Right lobe of liver (tissue), 4 donors: Measurements from ENCODE around the gene IL1RAP.

ENCODE experiments used
- POLR2A ChIP-seq: fragments of 450-650 bp; IDR thresholded peaks from one replicate; pipeline ENCODE4 v1.6.1; 2017; ENCODE audit warnings: antibody characterized with exemption, mild to moderate bottlenecking
- TF ChIP-seq, protein P1 (sequence below), 4 donors: fragments of 200-600 bp in 3 of 4; fragments of 450-650 bp in 1 of 4; IDR thresholded peaks; one replicate each; pipeline versions ENCODE4 v1.5.1 to v1.8.0; 2016 to 2022; ENCODE audit warnings: antibody characterized with exemption in 4 of 4, mild to moderate bottlenecking in 2 of 4
- donor health status: DM: no; HTN: no; CAD: no.
- donor health status: DM: no; HTN: no; CAD: no.
- donor health status: DM: no; HTN: yes; CAD: no.

- TF ChIP-seq, protein P1, sequence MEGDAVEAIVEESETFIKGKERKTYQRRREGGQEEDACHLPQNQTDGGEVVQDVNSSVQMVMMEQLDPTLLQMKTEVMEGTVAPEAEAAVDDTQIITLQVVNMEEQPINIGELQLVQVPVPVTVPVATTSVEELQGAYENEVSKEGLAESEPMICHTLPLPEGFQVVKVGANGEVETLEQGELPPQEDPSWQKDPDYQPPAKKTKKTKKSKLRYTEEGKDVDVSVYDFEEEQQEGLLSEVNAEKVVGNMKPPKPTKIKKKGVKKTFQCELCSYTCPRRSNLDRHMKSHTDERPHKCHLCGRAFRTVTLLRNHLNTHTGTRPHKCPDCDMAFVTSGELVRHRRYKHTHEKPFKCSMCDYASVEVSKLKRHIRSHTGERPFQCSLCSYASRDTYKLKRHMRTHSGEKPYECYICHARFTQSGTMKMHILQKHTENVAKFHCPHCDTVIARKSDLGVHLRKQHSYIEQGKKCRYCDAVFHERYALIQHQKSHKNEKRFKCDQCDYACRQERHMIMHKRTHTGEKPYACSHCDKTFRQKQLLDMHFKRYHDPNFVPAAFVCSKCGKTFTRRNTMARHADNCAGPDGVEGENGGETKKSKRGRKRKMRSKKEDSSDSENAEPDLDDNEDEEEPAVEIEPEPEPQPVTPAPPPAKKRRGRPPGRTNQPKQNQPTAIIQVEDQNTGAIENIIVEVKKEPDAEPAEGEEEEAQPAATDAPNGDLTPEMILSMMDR (IDR thresholded peaks at IDR 0.05) = no peak
- TF ChIP-seq POLR2A = no peak
These were observed 68.8 kb downstream of the IL1RAP start for GRCh38 chr3:190582667-190583066.
